Heart left ventricle (tissue), 16 donors: Measurements from ENCODE around the gene STRN3. TPM values are rescaled to one million over a fixed set of nuclear protein-coding genes. Genes with fewer than 3 reads are reported as not detected.

Experiments
- ATAC-seq, 4 donors: fragments of 200-7000 bp; cut with Tn5 transposase; one replicate each; pipeline ENCODE4 v1.9.1; 2020 to 2022; ENCODE audit warnings: moderate library complexity in 4 of 4, mild to moderate bottlenecking in 3 of 4, moderate number of reproducible peaks in 1 of 4
- DNase-seq, 5 donors: peaks; one replicate each; pipeline ENCODE4 v3.0.0-alpha.2; 2020
- H3K27ac ChIP-seq, 12 donors: fragments of 200-600 bp; sonication (generic) in 4 of 12; one replicate each; pipeline versions ENCODE4 v1.5.0 to v1.8.0; 2016 to 2022; ENCODE audit warnings: mild to moderate bottlenecking in 2 of 12
- H3K27me3 ChIP-seq, 9 donors: fragments of 200-600 bp; sonication (generic) in 2 of 9; one replicate each; pipeline versions ENCODE4 v1.5.1 to v1.8.0; 2016 to 2022; ENCODE audit warnings: mild to moderate bottlenecking in 3 of 9
- H3K36me3 ChIP-seq, 9 donors: fragments of 200-600 bp; sonication (generic) in 2 of 9; one replicate each; pipeline versions ENCODE4 v1.5.0 to v1.8.0; 2018 to 2022; ENCODE audit warnings: mild to moderate bottlenecking in 2 of 9
- H3K4me1 ChIP-seq, 12 donors: fragments of 200-600 bp; sonication (generic) in 4 of 12; one replicate each; pipeline versions ENCODE4 v1.5.0 to v1.8.0; 2016 to 2022; ENCODE audit warnings: mild to moderate bottlenecking in 3 of 12
- H3K4me3 ChIP-seq, 12 donors: fragments of 200-600 bp; sonication (generic) in 4 of 12; one replicate each; pipeline versions ENCODE4 v1.5.0 to v1.8.0; 2017 to 2022; ENCODE audit warnings: mild to moderate bottlenecking in 9 of 12, moderate library complexity in 4 of 12
- H3K9me3 ChIP-seq, 12 donors: fragments of 200-600 bp; sonication (generic) in 4 of 12; one replicate each; pipeline versions ENCODE4 v1.5.0 to v1.8.0; 2016 to 2022; ENCODE audit warnings: mild to moderate bottlenecking in 1 of 12
- POLR2A ChIP-seq, 2 donors: fragments of 450-650 bp; IDR thresholded peaks; one replicate each; pipeline ENCODE4 v1.6.1; 2017; ENCODE audit warnings: antibody characterized with exemption in 2 of 2, mild to moderate bottlenecking in 2 of 2, moderate library complexity in 2 of 2
- WGBS, 4 donors: extraction: QIAGEN DNeasy Blood & Tissue Kit in 2 of 4; methylation state at CpG; one replicate each; pipeline versions ENCODE4 v1.1.5 to v1.1.7; 2013 to 2018; 5-methylcytosine and 5-hydroxymethylcytosine counted together
- intact Hi-C, 10 donors: fragments of 100-400 bp; cut with DNase I; formaldehyde crosslinking; loops; one replicate each; pipeline versions ENCODE4 v1.11.1 to v1.14.2; 2022
- polyA plus RNA-seq, 2 donors: library from polyadenylated mRNA; stranded (reverse); fragments of 200-250 nt; gene quantifications; one replicate each; pipeline ENCODE4 v1.2.3, GENCODE V29; 2013
- total RNA-seq, 9 donors: library from RNA; depleted of rRNA in 2 of 9; stranded (reverse); fragments of >200 nt in 2 of 9; fragmentation: NEBNext Ultra II Directional in 3 of 9; extraction: Animal tissue kit (Norgen Biotek cat#: 25700) in 3 of 9; gene quantifications; one replicate each; pipeline versions ENCODE4 v1.1.0 to v1.2.4, GENCODE V29; 2016 to 2023
- TF ChIP-seq, protein P1 (sequence below), 12 donors: fragments of 200-600 bp; sonication (generic) in 4 of 12; IDR thresholded peaks; one replicate each; pipeline versions ENCODE4 v1.5.0 to v1.8.0; 2018 to 2022; ENCODE audit warnings: antibody characterized with exemption in 12 of 12, mild to moderate bottlenecking in 5 of 12
- donor health status: ischemic (EF 13 %, LVEDD 7.1; RV severe dilation, severe dysfunction).
- donor health status: healthy with polysubstance abuse.
- donor health status: DM: no; HTN: yes; CAD: no.
- donor health status: DM: no; HTN: no; CAD: no.
- donor health status: ischemic (EF 25% LVEDD 6.9; RV normal size, moderate dysfunction).
- donor health status: ischemic (EF 25% LVEDD 5.7; RV mildly dilated, moderate dysfunction).
- donor health status: healthy.
- donor health status: DM: yes; HTN: yes; CAD: no.
- donor health status: ischemic (EF 35%, LVEDD 5.7; RV mildly dilated, moderate dysfunction).
- donor health status: nonischemic (EF 11% LVEDD 7.7; RV severe dilation, severe dysfunction).
- donor health status: DM: yes; HTN: yes; CAD: no.
- donor health status: PGD.
- donor health status: ischemic (EF 29% LVEDD 5.4; RV normal size, mild dysfunction).
- donor health status: nonischemic (EF 23%, LVEDD 6.1; RV moderate dilation, normal function).

Gene STRN3
- total and polyA plus RNA-seq, 11 donors = 11.0 to 60.3 (median 44.4) TPM

DNA sequence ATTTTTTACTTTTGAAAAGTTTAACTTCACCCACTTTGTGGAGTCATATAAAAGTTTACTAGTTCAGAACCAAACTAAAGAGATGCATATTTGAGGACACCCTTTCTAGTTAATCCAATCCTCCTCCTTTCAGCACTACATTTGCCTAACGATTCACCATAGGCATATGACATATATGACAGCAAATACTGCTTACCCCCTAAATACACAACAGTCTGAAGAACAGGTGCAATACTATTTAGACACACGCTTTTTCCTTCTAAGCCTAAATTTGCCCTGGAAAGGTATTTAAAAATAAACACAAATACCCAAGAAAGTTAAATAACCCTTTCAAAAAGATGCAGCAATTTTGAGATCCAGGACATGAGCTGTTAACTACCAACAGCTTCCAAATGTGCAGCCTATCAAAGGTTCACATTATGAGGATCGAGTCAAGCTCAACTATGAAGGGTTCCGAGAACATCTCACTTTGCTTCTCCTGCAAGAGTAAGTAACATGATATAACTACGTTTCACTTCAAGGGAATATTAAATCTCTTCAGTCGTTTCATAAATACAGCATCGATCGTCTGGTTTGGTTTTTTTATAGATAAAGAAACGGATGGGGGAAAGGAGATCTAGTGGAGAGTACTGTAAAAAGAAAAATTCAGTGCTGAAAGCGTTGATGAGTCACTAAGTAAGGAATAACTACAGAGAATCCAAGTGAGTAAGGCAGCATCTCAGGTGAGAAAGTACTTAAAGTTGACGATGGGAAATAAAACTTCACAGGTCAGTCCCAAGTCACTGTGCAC, 1.4 kb downstream of the STRN3 start:
- intact Hi-C loops = loop anchor here in 2 of 10 donors (5.0 kb wide), 2 partner anchors 42 to 43 kb away; no protein-coding TSS in a partner anchor
- 4 to 7% (median 5%) methylated on average over 11 of the region's 11 CpGs for WGBS, 4 donors
- no peak for DNase-seq
- Histone ChIP-seq H3K36me3 (peaks cover 0 to 14% (median 6%) of the 10 kb centered on the region in 9 donors), H3K9me3 (no peaks in the 10 kb centered on the region), H3K4me1 (peaks cover 3 to 47% (median 28%) of the 10 kb centered on the region in 12 donors), H3K27ac (peak overlapping the region; percentile 87 to 100 (median 98)), H3K27me3 (no peaks in the 10 kb centered on the region), H3K4me3 (peak overlapping the region; percentile 64 to 99 (median 96))
- TF ChIP-seq POLR2A (IDR thresholded peaks at IDR 0.05) = no peak
- TF ChIP-seq, protein P1, sequence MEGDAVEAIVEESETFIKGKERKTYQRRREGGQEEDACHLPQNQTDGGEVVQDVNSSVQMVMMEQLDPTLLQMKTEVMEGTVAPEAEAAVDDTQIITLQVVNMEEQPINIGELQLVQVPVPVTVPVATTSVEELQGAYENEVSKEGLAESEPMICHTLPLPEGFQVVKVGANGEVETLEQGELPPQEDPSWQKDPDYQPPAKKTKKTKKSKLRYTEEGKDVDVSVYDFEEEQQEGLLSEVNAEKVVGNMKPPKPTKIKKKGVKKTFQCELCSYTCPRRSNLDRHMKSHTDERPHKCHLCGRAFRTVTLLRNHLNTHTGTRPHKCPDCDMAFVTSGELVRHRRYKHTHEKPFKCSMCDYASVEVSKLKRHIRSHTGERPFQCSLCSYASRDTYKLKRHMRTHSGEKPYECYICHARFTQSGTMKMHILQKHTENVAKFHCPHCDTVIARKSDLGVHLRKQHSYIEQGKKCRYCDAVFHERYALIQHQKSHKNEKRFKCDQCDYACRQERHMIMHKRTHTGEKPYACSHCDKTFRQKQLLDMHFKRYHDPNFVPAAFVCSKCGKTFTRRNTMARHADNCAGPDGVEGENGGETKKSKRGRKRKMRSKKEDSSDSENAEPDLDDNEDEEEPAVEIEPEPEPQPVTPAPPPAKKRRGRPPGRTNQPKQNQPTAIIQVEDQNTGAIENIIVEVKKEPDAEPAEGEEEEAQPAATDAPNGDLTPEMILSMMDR (IDR thresholded peaks at IDR 0.05) = no peak
- no peak for ATAC-seq

DNA sequence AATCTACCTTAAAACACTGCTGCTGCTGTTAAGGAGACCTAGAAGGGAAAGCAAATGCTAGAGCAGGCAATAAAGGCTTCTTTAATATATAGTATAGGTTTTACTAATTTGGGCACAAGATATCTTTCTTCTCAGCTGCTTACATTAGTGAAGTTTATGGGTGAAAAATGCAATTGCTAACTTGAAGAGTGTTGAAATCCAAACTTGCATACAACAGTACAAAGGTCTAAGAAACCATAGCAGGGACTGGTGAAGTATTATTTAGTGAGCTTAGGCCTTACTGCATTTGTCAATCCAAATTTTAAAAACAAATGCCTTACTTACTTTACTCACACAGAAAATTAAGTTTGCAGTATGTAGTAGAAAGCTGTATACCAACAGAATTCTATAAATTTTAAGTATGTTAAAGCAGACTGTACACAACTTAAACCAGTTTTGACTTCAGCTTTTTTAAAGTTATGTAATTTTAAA, 2.1 kb downstream of the STRN3 start:
- ATAC-seq (no peak), DNase-seq (no peak)
- Histone ChIP-seq H3K4me1 (peaks cover 3 to 47% (median 28%) of the 10 kb centered on the region in 12 donors), H3K4me3 (peak overlapping the region in 9 of 12 donors; percentile 64 to 98 (median 96)), H3K36me3 (peaks cover 0 to 18% (median 6%) of the 10 kb centered on the region in 9 donors), H3K9me3 (no peaks in the 10 kb centered on the region), H3K27ac (peak overlapping the region in 4 of 12 donors; percentile 94 to 100 (median 98)), H3K27me3 (no peaks in the 10 kb centered on the region)
- TF ChIP-seq, protein P1 (IDR thresholded peaks at IDR 0.05) = no peak
- no peak for TF ChIP-seq POLR2A (IDR thresholded peaks at IDR 0.05)
- intact Hi-C loops = no loop called here

DNA sequence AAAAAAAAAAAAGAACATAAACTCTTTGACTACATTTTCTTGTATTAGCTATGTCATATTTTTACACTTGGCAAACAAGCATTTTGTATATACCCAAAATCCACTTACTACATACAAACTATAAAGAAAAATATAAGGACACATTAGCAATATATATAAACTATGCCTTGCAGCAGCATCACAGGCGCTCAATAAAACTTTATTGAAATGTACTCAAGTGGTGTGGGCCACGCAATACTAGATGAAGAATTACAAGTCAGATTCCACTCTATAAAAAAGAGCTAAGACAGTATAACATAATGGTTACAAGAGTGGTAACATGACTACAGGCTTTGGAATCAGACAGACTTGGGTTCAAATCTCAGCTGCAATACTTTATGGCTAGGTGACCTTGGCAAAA, 3.8 kb downstream of the STRN3 start:
- no peaks in the 10 kb centered on the region for H3K9me3 ChIP-seq
- intact Hi-C loops = no loop called here
- no peak overlapping the region for H3K27ac ChIP-seq
- 70 to 99% (median 86%) methylated on average over 2 of the region's 2 CpGs for WGBS, 4 donors
- H3K4me1 ChIP-seq = peaks cover 4 to 47% (median 26%) of the 10 kb centered on the region in 12 donors
- ATAC-seq = no peak
- no peak for DNase-seq
- no peak for TF ChIP-seq POLR2A (IDR thresholded peaks at IDR 0.05)
- TF ChIP-seq, protein P1 (IDR thresholded peaks at IDR 0.05) = no peak
- H3K36me3 ChIP-seq = peaks cover 0 to 24% (median 6%) of the 10 kb centered on the region in 9 donors
- H3K4me3 ChIP-seq = no peak overlapping the region
- H3K27me3 ChIP-seq = no peaks in the 10 kb centered on the region

DNA sequence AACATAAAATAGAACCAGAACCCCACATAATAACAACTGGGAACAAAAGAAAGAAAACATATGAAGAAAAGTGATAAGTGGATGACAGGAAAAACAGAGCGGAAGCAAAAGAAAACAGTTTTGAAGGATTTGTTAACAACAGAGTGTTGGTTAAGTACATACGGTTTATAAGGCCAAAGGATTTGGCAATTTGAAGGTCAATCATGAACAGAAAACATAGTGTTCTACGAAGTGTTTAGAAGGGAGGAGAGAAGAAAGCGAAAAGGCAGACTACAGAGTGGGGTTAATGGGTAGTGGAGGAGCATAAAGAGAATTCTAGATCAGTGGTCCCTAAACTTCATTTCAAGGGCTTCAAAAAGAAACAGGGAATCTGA, 4.6 kb downstream of the STRN3 start:
- ATAC-seq = no peak
- Histone ChIP-seq H3K9me3 (no peaks in the 10 kb centered on the region), H3K27me3 (no peaks in the 10 kb centered on the region), H3K36me3 (peaks cover 0 to 24% (median 6%) of the 10 kb centered on the region in 9 donors), H3K4me1 (peaks cover 4 to 44% (median 23%) of the 10 kb centered on the region in 12 donors), H3K4me3 (no peak overlapping the region), H3K27ac (peak overlapping the region in 2 of 12 donors; percentile 0 to 6)
- TF ChIP-seq POLR2A (IDR thresholded peaks at IDR 0.05) = no peak
- TF ChIP-seq, protein P1 (IDR thresholded peaks at IDR 0.05) = no peak
- 79 to 89% (median 82%) methylated on average over 4 of the region's 4 CpGs for WGBS, 4 donors
- no peak for DNase-seq
- intact Hi-C loops = no loop called here
